HFFc6 (cell line): Measurements from ENCODE around the gene ENTHD1. TPM values are rescaled to one million over a fixed set of nuclear protein-coding genes. Genes with fewer than 3 reads are reported as not detected.

Experiments
- DNase-seq: peaks from one replicate; pipeline ENCODE4 v3.0.0-alpha.2; 2018
- H3K27ac Mint-ChIP-seq: 2 replicates; pipeline ENCODE4 v1.8.0; 2020; ENCODE audit warnings: mild to moderate bottlenecking, mixed read lengths
- H3K27me3 Mint-ChIP-seq: 2 replicates; pipeline ENCODE4 v1.8.0; 2021; ENCODE audit warnings: mild to moderate bottlenecking, moderate library complexity, mixed read lengths; ENCODE audit not compliant: insufficient read depth
- H3K36me3 Mint-ChIP-seq: 2 replicates; pipeline ENCODE4 v1.8.0; 2021; ENCODE audit warnings: low read depth, mixed read lengths
- H3K4me1 Mint-ChIP-seq: 2 replicates; pipeline ENCODE4 v1.8.0; 2020; ENCODE audit warnings: low read depth, mixed read lengths
- H3K4me3 Mint-ChIP-seq: 2 replicates; pipeline ENCODE4 v1.8.0; 2020; ENCODE audit warnings: mild to moderate bottlenecking, moderate library complexity, mixed read lengths
- H3K9me3 Mint-ChIP-seq: 2 replicates; pipeline ENCODE4 v1.8.0; 2020; ENCODE audit warnings: mild to moderate bottlenecking, mixed read lengths
- total RNA-seq, 6 experiments: library from RNA; stranded (reverse); fragmentation: NEBNext Ultra II Directional; extraction: Animal tissue kit (Norgen Biotek cat#: 25700); gene quantifications; 2 replicates in 1 of 6; 3 replicates in 5 of 6; pipeline ENCODE4 v1.2.3, GENCODE V29; 2021
- TF ChIP-seq, protein P1 (sequence below): fragments of 200-600 bp; sonication (generic); IDR thresholded peaks from 2 replicates; pipeline ENCODE4 v1.5.0; 2021; ENCODE audit warnings: antibody characterized with exemption, mild to moderate bottlenecking

ENTHD1 gene
- total RNA-seq, 6 experiments from 2014 or later: not detected

DNA sequence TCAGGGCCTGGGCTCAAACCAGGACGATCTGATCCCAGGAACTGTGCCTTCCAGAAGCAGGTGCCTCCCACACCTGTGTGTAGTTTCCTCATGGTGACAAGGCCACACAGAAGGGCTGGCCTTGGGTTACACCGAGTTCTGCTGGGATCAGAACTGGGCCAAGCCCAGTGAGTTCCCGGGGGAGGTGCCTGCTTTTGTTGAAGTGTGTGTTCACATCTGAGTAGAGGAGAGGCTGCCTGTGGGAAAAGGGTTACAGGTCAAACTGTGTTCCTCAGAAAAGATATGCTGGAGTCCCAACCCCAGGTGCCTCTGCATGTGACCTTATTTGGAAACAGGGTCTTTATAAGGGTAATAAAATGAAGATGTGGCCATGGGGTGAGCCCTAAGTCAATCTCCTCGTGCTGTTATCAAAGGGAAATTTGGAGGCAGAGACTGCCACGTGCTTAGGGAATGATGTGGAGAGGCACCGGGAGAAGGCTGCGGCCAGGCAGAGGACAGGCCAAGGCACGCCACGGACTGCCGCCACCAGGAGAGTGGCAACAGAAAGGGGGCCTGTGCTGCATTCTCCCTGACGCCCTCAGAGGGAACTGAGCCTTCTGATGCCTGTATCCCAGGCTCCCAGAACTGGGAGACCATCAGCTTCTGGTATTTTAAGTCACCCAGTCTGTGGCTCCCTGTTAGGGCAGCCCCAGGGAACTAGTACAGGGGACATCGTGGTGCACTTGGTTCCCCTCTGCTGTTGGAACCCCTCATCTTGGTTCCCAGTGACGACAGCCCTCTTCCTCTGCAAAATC, 164.2 kb downstream of the ENTHD1 start:
- Mint-ChIP-seq H3K4me3 (no peak overlapping the region), H3K9me3 (no peaks in the 10 kb centered on the region), H3K36me3 (no peaks in the 10 kb centered on the region), H3K4me1 (no peaks in the 10 kb centered on the region), H3K27me3 (peaks cover 41% of the 10 kb centered on the region), H3K27ac (no peak overlapping the region)
- DNase-seq: no peak
- TF ChIP-seq, protein P1, sequence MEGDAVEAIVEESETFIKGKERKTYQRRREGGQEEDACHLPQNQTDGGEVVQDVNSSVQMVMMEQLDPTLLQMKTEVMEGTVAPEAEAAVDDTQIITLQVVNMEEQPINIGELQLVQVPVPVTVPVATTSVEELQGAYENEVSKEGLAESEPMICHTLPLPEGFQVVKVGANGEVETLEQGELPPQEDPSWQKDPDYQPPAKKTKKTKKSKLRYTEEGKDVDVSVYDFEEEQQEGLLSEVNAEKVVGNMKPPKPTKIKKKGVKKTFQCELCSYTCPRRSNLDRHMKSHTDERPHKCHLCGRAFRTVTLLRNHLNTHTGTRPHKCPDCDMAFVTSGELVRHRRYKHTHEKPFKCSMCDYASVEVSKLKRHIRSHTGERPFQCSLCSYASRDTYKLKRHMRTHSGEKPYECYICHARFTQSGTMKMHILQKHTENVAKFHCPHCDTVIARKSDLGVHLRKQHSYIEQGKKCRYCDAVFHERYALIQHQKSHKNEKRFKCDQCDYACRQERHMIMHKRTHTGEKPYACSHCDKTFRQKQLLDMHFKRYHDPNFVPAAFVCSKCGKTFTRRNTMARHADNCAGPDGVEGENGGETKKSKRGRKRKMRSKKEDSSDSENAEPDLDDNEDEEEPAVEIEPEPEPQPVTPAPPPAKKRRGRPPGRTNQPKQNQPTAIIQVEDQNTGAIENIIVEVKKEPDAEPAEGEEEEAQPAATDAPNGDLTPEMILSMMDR: no peak

DNA sequence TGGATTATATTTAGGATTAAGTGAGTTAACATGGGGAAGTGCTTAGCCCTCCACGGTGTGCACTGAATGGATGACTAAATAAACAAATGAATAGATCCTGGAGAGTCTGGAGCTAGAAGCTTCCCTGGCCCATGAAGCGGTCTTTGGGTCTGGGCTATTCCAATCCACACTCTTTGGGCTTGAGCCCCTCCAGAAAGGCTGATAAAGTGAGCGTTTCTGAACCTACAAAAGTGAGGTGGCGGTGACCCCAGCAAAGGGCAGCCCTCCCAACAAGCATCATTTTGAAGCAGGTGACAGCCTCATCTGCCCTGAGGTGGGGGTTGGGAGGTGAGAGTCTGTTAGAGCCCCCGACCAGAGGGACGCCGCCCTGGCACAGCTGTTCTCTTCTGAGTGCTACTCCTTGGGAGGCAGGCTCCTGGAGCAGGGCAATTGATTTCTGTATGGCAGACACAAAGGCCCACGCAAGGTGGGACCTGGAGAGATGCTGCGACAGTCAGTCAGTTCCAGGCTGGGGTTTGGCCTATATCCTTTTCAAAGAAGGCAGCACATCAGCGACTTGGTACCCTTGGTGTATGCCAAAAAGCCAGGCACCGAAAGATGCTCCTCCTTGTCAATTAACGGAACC, 165.2 kb downstream of the ENTHD1 start:
- TF ChIP-seq, protein P1: no peak
- Mint-ChIP-seq H3K4me3 (no peak overlapping the region), H3K27me3 (peaks cover 39% of the 10 kb centered on the region), H3K36me3 (no peaks in the 10 kb centered on the region), H3K27ac (no peak overlapping the region), H3K4me1 (no peaks in the 10 kb centered on the region), H3K9me3 (no peaks in the 10 kb centered on the region)
- DNase-seq: no peak

DNA sequence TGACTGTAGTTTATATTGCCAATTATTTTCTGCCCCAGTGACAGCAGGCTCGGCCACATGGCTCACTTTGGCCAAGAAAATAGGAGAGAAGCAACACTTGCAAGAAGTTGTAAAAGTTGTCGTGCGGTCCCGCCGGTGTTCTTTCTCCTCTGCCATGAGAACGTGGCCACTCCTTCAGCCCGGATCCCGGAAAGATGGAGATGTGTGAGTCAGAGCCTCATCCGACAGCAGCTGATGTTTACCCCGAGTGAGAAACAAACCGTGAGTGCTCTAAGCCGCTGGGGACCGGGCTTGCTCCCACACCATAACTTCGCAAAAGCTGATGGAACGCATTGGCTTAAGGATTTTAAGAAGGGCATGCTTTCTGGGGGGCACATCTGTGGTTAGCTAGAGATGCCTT, 166.0 kb downstream of the ENTHD1 start:
- no peak overlapping the region for H3K4me3 Mint-ChIP-seq
- H3K9me3 Mint-ChIP-seq: no peaks in the 10 kb centered on the region
- no peak for DNase-seq
- no peaks in the 10 kb centered on the region for H3K4me1 Mint-ChIP-seq
- no peaks in the 10 kb centered on the region for H3K36me3 Mint-ChIP-seq
- TF ChIP-seq, protein P1: no peak
- H3K27ac Mint-ChIP-seq: no peak overlapping the region
- H3K27me3 Mint-ChIP-seq: peaks cover 37% of the 10 kb centered on the region

DNA sequence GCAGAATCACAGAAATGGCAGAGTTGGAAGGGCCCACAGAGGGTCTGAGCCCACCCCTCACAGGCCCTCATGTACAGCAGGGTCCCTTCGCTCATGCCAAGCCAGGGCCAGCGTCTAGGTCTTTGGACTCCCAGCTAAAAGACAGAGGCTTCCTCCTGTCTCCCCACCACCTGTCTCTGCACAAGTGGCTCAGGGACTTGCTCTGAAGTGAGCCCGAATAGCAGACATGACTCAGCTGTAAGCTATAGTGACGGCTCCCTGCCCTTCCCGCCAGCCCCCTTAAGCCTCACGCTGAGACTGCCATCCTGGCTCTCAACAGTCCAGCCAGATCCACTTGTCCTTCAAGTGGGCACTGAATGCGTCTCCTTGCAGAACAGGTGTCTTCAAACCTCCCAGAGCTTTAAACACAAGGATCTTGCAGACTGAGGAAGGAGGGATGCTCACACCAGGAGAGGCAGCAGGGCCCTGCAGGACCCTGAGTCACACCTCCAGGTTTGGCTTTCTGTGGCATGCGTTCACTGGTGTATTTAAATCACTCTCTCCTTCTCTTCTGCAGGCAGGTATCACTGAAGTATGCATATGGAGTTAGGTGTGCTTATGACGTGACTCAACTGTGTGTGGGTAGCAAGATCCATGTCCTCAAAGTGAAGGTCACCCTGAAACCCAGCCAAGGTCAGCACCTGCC, 168.1 kb downstream of the ENTHD1 start:
- H3K4me3 Mint-ChIP-seq: no peak overlapping the region
- no peaks in the 10 kb centered on the region for H3K4me1 Mint-ChIP-seq
- no peak overlapping the region for H3K27ac Mint-ChIP-seq

DNA sequence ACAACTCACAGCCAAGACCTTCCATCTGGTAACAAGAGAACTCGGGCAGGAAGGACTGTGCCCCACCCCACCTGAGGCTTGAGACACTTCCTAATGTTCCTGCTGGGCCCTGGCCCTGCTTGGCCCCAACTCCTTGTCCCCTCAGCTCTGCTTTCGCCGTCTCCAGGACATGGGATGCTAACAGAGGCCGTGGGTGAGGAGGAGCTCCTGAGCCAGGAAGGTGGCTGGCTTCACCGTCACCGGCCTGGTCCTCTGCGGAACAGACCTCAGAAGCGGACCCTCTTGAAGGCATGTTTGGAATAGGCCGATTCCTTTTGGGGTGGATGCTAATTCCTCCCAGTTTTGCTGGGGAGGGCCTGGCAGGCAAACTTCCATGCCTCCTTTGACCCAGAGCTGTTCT, 168.7 kb downstream of the ENTHD1 start:
- H3K36me3 Mint-ChIP-seq: no peaks in the 10 kb centered on the region
- H3K4me3 Mint-ChIP-seq: no peak overlapping the region
- peaks cover 28% of the 10 kb centered on the region for H3K27me3 Mint-ChIP-seq
- H3K4me1 Mint-ChIP-seq: no peaks in the 10 kb centered on the region
- no peaks in the 10 kb centered on the region for H3K9me3 Mint-ChIP-seq
- TF ChIP-seq, protein P1: no peak
- H3K27ac Mint-ChIP-seq: no peak overlapping the region
- no peak for DNase-seq

More for the DNA sequence above, 168.1 kb downstream of the ENTHD1 start:
- H3K9me3 Mint-ChIP-seq: no peaks in the 10 kb centered on the region
- no peaks in the 10 kb centered on the region for H3K36me3 Mint-ChIP-seq
- no peak for DNase-seq
- TF ChIP-seq, protein P1: no peak
- peaks cover 24% of the 10 kb centered on the region for H3K27me3 Mint-ChIP-seq
